Measurements from ENCODE around the gene DSEL.

GRCh38 chr18:67456711-67457110 is 59.8 kb downstream of the DSEL start:
- TF ChIP-seq CTCF (IDR thresholded peaks at IDR 0.05 in 8 of 11, conservative IDR thresholded peaks at IDR 0.05 in 3 of 11) (peak in 1 of 11 experiments; percentile 15), POLR2A (IDR thresholded peaks at IDR 0.05) (no peak)

Measured in spleen (tissue), 7 donors.